Transverse colon (tissue), 4 donors: ENCODE measurements around the gene ARFGAP2.

Experiments used
- EP300 ChIP-seq: sonication (generic); formaldehyde crosslinking; IDR thresholded peaks from one replicate; pipeline ENCODE4 v1.6.1; 2017; ENCODE audit warnings: antibody characterized with exemption, low read depth
- POLR2A ChIP-seq: fragments of 450-650 bp; IDR thresholded peaks from one replicate; pipeline ENCODE4 v1.6.1; 2016; ENCODE audit warnings: antibody characterized with exemption, mild to moderate bottlenecking, moderate library complexity
- POLR2AphosphoS5 ChIP-seq, 3 donors: sonication (generic); formaldehyde crosslinking; IDR thresholded peaks; one replicate each; pipeline ENCODE4 v1.6.1; 2016; ENCODE audit warnings: antibody characterized with exemption in 3 of 3
- TF ChIP-seq, protein P1 (sequence below), 5 experiments: fragments of 200-600 bp in 3 of 5; fragments of 450-650 bp in 2 of 5; sonication (generic) in 3 of 5; IDR thresholded peaks; 1 replicate in 2 of 5; 2 replicates in 3 of 5; pipeline ENCODE4 v1.5.1; 2016 to 2017; ENCODE audit warnings: antibody characterized with exemption in 5 of 5, inconsistent platforms in 3 of 5, mild to moderate bottlenecking in 2 of 5, moderate library complexity in 1 of 5

DNA sequence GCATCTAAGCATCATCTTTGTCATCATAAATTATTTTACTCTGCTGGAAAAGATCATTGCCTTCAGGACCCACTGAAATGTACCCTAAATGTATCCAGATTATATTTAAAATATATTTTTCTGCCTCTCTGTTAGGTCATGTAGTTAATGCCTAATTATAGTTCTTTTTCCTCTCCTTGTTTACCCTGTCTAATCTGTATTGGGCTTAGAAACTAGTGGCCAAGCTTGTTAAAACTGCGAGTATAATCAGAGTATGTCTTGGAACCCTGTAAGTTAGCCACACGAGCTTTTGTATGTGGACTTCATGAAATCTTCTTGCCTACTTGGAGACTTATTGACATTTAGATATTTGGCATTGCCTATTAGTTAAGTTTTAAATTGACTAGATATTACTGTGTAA lies 55.6 kb downstream of the ARFGAP2 start:
- TF ChIP-seq, protein P1, sequence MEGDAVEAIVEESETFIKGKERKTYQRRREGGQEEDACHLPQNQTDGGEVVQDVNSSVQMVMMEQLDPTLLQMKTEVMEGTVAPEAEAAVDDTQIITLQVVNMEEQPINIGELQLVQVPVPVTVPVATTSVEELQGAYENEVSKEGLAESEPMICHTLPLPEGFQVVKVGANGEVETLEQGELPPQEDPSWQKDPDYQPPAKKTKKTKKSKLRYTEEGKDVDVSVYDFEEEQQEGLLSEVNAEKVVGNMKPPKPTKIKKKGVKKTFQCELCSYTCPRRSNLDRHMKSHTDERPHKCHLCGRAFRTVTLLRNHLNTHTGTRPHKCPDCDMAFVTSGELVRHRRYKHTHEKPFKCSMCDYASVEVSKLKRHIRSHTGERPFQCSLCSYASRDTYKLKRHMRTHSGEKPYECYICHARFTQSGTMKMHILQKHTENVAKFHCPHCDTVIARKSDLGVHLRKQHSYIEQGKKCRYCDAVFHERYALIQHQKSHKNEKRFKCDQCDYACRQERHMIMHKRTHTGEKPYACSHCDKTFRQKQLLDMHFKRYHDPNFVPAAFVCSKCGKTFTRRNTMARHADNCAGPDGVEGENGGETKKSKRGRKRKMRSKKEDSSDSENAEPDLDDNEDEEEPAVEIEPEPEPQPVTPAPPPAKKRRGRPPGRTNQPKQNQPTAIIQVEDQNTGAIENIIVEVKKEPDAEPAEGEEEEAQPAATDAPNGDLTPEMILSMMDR (IDR thresholded peaks at IDR 0.05), result no peak
- TF ChIP-seq POLR2AphosphoS5 (IDR thresholded peaks at IDR 0.05) (no peak), EP300 (no peak), POLR2A (no peak)
